Measurements from ENCODE around the gene LCN12. TPM values are rescaled to one million over a fixed set of nuclear protein-coding genes. Genes with fewer than 3 reads are reported as not detected.

Gene LCN12
- total and polyA plus RNA-seq, 2 experiments from 2014 or later: 11.4 to 19.7 TPM

- Histone ChIP-seq H3K9me3 (ENCODE audit: low read depth) (no peaks in the 10 kb centered on the region), H3K27me3 (no peaks in the 10 kb centered on the region), H3K36me3 (no peaks in the 10 kb centered on the region), H3K4me1 (ENCODE audit: low read depth) (peaks cover 4% of the 10 kb centered on the region), H3K27ac (no peak overlapping the region), H3K4me3 (no peak overlapping the region)
- no peak for TF ChIP-seq CTCF (IDR thresholded peaks at IDR 0.05; ENCODE audit: low read depth, low read length)
- DNase-seq (ENCODE audit: low read depth in 1 of 2, low spot score in 1 of 2): no peak
These were observed 16.5 kb downstream of the LCN12 start for GRCh38 chr9:136968333-136969127.

- TF ChIP-seq CTCF (IDR thresholded peaks at IDR 0.05; ENCODE audit: low read depth, low read length): no peak
- no peak for DNase-seq (ENCODE audit: low read depth in 1 of 2, low spot score in 1 of 2)
- Histone ChIP-seq H3K27ac (no peak overlapping the region), H3K4me3 (no peak overlapping the region), H3K27me3 (no peaks in the 10 kb centered on the region), H3K4me1 (ENCODE audit: low read depth) (peaks cover 4% of the 10 kb centered on the region), H3K36me3 (no peaks in the 10 kb centered on the region), H3K9me3 (ENCODE audit: low read depth) (no peaks in the 10 kb centered on the region)
These were observed 17.1 kb downstream of the LCN12 start for GRCh38 chr9:136969150-136969549.

GRCh38 chr9:136969774-136970173 lies 17.7 kb downstream of the LCN12 start:
- Histone ChIP-seq H3K36me3 (no peaks in the 10 kb centered on the region), H3K9me3 (ENCODE audit: low read depth) (no peaks in the 10 kb centered on the region), H3K4me3 (no peak overlapping the region), H3K27me3 (no peaks in the 10 kb centered on the region), H3K4me1 (ENCODE audit: low read depth) (peaks cover 4% of the 10 kb centered on the region), H3K27ac (no peak overlapping the region)
- DNase-seq (ENCODE audit: low read depth in 1 of 2, low spot score in 1 of 2): no peak
- TF ChIP-seq CTCF (IDR thresholded peaks at IDR 0.05; ENCODE audit: low read depth, low read length): no peak

GRCh38 chr9:136970361-136970760 lies 18.3 kb downstream of the LCN12 start:
- Histone ChIP-seq H3K27ac (no peak overlapping the region), H3K4me1 (ENCODE audit: low read depth) (peaks cover 4% of the 10 kb centered on the region), H3K9me3 (ENCODE audit: low read depth) (no peaks in the 10 kb centered on the region), H3K4me3 (no peak overlapping the region), H3K27me3 (no peaks in the 10 kb centered on the region), H3K36me3 (no peaks in the 10 kb centered on the region)
- no peak for TF ChIP-seq CTCF (IDR thresholded peaks at IDR 0.05; ENCODE audit: low read depth, low read length)
- no peak for DNase-seq (ENCODE audit: low read depth in 1 of 2, low spot score in 1 of 2)

- DNase-seq (ENCODE audit: low read depth in 1 of 2, low spot score in 1 of 2): no peak
- Histone ChIP-seq H3K27ac (no peak overlapping the region), H3K9me3 (ENCODE audit: low read depth) (no peaks in the 10 kb centered on the region), H3K27me3 (no peaks in the 10 kb centered on the region), H3K36me3 (no peaks in the 10 kb centered on the region), H3K4me1 (ENCODE audit: low read depth) (no peaks in the 10 kb centered on the region), H3K4me3 (no peak overlapping the region)
- TF ChIP-seq CTCF (IDR thresholded peaks at IDR 0.05; ENCODE audit: low read depth, low read length): no peak
These were observed 19.7 kb downstream of the LCN12 start for GRCh38 chr9:136971746-136972145.
